Measurements from ENCODE around the gene ZDHHC13.

DNA sequence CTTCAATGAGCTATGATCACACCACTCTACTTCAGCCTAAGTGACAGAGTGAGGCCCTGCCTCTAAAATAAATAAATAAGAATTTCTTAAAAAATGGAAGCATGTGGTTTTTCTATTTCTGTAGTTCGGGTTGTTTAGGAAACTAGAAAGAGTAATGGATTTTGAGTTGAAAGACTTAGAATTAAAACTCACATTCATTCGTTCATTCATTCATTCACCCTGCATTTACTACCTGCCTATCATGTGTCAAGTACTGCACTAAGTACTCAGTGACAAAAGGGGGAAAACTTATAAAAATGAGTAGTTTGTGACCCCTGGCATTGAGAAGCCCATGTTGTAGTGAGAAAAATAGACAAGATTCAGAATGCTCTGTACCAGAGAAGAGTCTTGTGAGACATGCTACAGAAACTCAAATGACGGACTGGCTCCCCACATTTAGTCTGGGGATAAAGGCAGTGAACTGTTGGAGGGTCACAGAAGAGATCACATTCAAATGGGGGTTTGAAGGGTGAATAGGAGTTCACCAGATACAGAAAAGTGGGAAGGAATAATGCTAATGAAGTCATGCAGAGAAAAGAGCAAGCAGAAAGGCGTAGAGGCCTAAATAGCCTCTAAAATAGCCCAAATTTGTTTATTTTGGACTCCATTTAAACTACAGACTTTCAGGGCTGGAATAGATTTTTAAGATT lies 77.8 kb downstream of the ZDHHC13 start:
- TF ChIP-seq POLR2A (IDR thresholded peaks at IDR 0.05; ENCODE audit: borderline replicate concordance, extremely low read depth, insufficient read depth, insufficient read length) (no peak), TCF7L2 (IDR thresholded peaks at IDR 0.05; ENCODE audit: borderline replicate concordance, extremely low read depth, insufficient read depth, insufficient read length) (no peak)

All from HCT116 (cell line).